Right atrium auricular region (tissue), 2 donors: ENCODE results near the gene ACOXL. TPM values are rescaled to one million over a fixed set of nuclear protein-coding genes. Genes with fewer than 3 reads are reported as not detected.
A peak's percentile ranks its signal among the peaks of the same experiment; 100 is the strongest.

Source experiments
- DNase-seq: peaks from one replicate; pipeline ENCODE4 v3.0.0-alpha.2; 2019; ENCODE audit warnings: low spot score
- H3K27ac ChIP-seq, 2 donors: fragments of 200-600 bp; sonication (generic); 1 replicate in 1 of 2; 2 replicates in 1 of 2; pipeline ENCODE4 v1.5.1; 2016 to 2019
- H3K27me3 ChIP-seq, 2 donors: fragments of 200-600 bp; sonication (generic); one replicate each; pipeline versions ENCODE4 v1.5.1 to v1.6.0; 2017 to 2019
- H3K36me3 ChIP-seq: fragments of 200-600 bp; sonication (generic); one replicate; pipeline ENCODE4 v1.5.1; 2016
- H3K4me1 ChIP-seq, 2 donors: fragments of 200-600 bp; sonication (generic); one replicate each; pipeline versions ENCODE4 v1.5.1 to v1.6.0; 2017 to 2019
- H3K4me3 ChIP-seq, 2 donors: fragments of 200-600 bp; sonication (generic); 1 replicate in 1 of 2; 2 replicates in 1 of 2; pipeline ENCODE4 v1.5.1; 2017 to 2019; ENCODE audit warnings: mild to moderate bottlenecking in 1 of 2, moderate library complexity in 1 of 2
- H3K9me3 ChIP-seq, 2 donors: fragments of 200-600 bp; sonication (generic); one replicate each; pipeline ENCODE4 v1.5.1; 2019
- CTCF ChIP-seq, 2 donors: fragments of 200-600 bp; sonication (generic); IDR thresholded peaks; one replicate each; pipeline ENCODE4 v1.5.1; 2019; ENCODE audit warnings: antibody characterized with exemption in 2 of 2
- total RNA-seq, 2 donors: library from RNA; depleted of rRNA; stranded (reverse); fragments of >200 nt; gene quantifications; one replicate each; pipeline ENCODE4 v1.1.0, GENCODE V29; 2016

Gene ACOXL
- total RNA-seq, 2 donors from 2014 or later, result 0.33 to 0.55 TPM

- no peaks in the 10 kb centered on the region for H3K36me3 ChIP-seq
- no peaks in the 10 kb centered on the region for H3K9me3 ChIP-seq
- H3K4me3 ChIP-seq, result peak overlapping the region; percentile 13 to 80
- TF ChIP-seq CTCF (IDR thresholded peaks at IDR 0.05), result peak; percentile 81 to 90
- H3K27ac ChIP-seq, result peak overlapping the region in 1 of 2 donors; percentile 1
- peaks cover 0 to 45% of the 10 kb centered on the region in 2 donors for H3K4me1 ChIP-seq
- peak; percentile 73 for DNase-seq
- H3K27me3 ChIP-seq, result peaks cover 0 to 5% of the 10 kb centered on the region in 2 donors
These were observed 384.6 kb downstream of the ACOXL start for GRCh38 chr2:111116843-111117597.

- Histone ChIP-seq H3K4me1 (peaks cover 0 to 47% of the 10 kb centered on the region in 2 donors), H3K27me3 (peaks cover 0 to 5% of the 10 kb centered on the region in 2 donors), H3K27ac (peak overlapping the region; percentile 1 to 41), H3K36me3 (no peaks in the 10 kb centered on the region), H3K9me3 (no peaks in the 10 kb centered on the region), H3K4me3 (peak overlapping the region; percentile 13 to 80)
- TF ChIP-seq CTCF (IDR thresholded peaks at IDR 0.05), result no peak
- DNase-seq, result peak; percentile 62
These were observed 385.5 kb downstream of the ACOXL start for GRCh38 chr2:111117598-111118480.

GRCh38 chr2:111118481-111118980 is 386.2 kb downstream of the ACOXL start:
- DNase-seq, result peak; percentile 61
- Histone ChIP-seq H3K27me3 (peaks cover 0 to 5% of the 10 kb centered on the region in 2 donors), H3K36me3 (no peaks in the 10 kb centered on the region), H3K9me3 (no peaks in the 10 kb centered on the region), H3K4me1 (peaks cover 0 to 52% of the 10 kb centered on the region in 2 donors), H3K27ac (peak overlapping the region; percentile 1 to 41), H3K4me3 (peak overlapping the region; percentile 14 to 80)
- no peak for TF ChIP-seq CTCF (IDR thresholded peaks at IDR 0.05)

- peak; percentile 61 for DNase-seq
- H3K27ac ChIP-seq, result peak overlapping the region; percentile 1 to 41
- H3K9me3 ChIP-seq, result no peaks in the 10 kb centered on the region
- TF ChIP-seq CTCF (IDR thresholded peaks at IDR 0.05), result no peak
- no peaks in the 10 kb centered on the region for H3K36me3 ChIP-seq
- H3K4me1 ChIP-seq, result peaks cover 0 to 55% of the 10 kb centered on the region in 2 donors
- H3K4me3 ChIP-seq, result peak overlapping the region; percentile 14 to 80
- peaks cover 0 to 5% of the 10 kb centered on the region in 2 donors for H3K27me3 ChIP-seq
These were observed 386.8 kb downstream of the ACOXL start for GRCh38 chr2:111118981-111119821.

- DNase-seq, result no peak
- Histone ChIP-seq H3K36me3 (no peaks in the 10 kb centered on the region), H3K9me3 (no peaks in the 10 kb centered on the region), H3K27ac (peak overlapping the region; percentile 69 to 77), H3K4me3 (peak overlapping the region; percentile 68 to 80), H3K4me1 (peaks cover 0 to 55% of the 10 kb centered on the region in 2 donors), H3K27me3 (peaks cover 0 to 5% of the 10 kb centered on the region in 2 donors)
- TF ChIP-seq CTCF (IDR thresholded peaks at IDR 0.05), result no peak
These were observed 387.5 kb downstream of the ACOXL start for GRCh38 chr2:111119822-111120252.
